Loucy (cell line): ENCODE data around the gene PHACTR4.

Experiments used
- CTCF ChIP-seq: fragments of 200-600 bp; sonication (generic); conservative IDR thresholded peaks from 2 replicates; pipeline ENCODE4 v1.5.1; 2014; ENCODE audit warnings: mild to moderate bottlenecking, antibody characterized with exemption, low read length
- EZH2phosphoT487 ChIP-seq: fragments of 200-600 bp; IDR thresholded peaks from 2 replicates; pipeline ENCODE4 v1.6.1; 2018; ENCODE audit warnings: antibody characterized with exemption, mild to moderate bottlenecking, moderate library complexity, borderline replicate concordance

- TF ChIP-seq CTCF (no peak), EZH2phosphoT487 (no peak)
Observed at GRCh38 chr1:28534671-28535070, 165.1 kb downstream of the PHACTR4 start.
